Cardiac fibroblast (primary cell): Measurements from ENCODE around the gene EXOC6B.

Source experiments
- DNase-seq, 2 donors: peaks; one replicate each; pipeline versions ENCODE4 v3.0.0 to v3.0.0-alpha.2; 2010; ENCODE audit warnings: low read depth in 2 of 2
- H3K4me3 ChIP-seq, 2 donors: replicated peaks in 1 of 2; 1 replicate in 1 of 2; 2 replicates in 1 of 2; pipeline ENCODE4 v1.5.1; 2011; ENCODE audit warnings: low read depth in 2 of 2, low read length in 2 of 2, mild to moderate bottlenecking in 2 of 2, moderate library complexity in 1 of 2
- CTCF ChIP-seq: IDR thresholded peaks from one replicate; pipeline ENCODE4 v1.5.1; 2011; ENCODE audit warnings: low read depth, mild to moderate bottlenecking, low read length, inconsistent platforms

EXOC6B gene

GRCh38 chr2:72738096-72738495 lies 87.7 kb downstream of the EXOC6B start:
- no peak overlapping the region for H3K4me3 ChIP-seq
- DNase-seq, result no peak
- no peak for TF ChIP-seq CTCF

GRCh38 chr2:72734432-72734831 lies 91.4 kb downstream of the EXOC6B start:
- no peak overlapping the region for H3K4me3 ChIP-seq
- no peak for TF ChIP-seq CTCF
- no peak for DNase-seq

- no peak for DNase-seq
- no peak for TF ChIP-seq CTCF
- H3K4me3 ChIP-seq, result no peak overlapping the region
These were observed 94.7 kb downstream of the EXOC6B start for GRCh38 chr2:72731116-72731515.

GRCh38 chr2:72727356-72727755 lies 98.5 kb downstream of the EXOC6B start:
- DNase-seq, result no peak
- no peak overlapping the region for H3K4me3 ChIP-seq
- TF ChIP-seq CTCF, result no peak

GRCh38 chr2:72723769-72724370 lies 102.0 kb downstream of the EXOC6B start:
- DNase-seq, result no peak
- no peak overlapping the region for H3K4me3 ChIP-seq
- TF ChIP-seq CTCF, result no peak

- TF ChIP-seq CTCF, result no peak
- H3K4me3 ChIP-seq, result no peak overlapping the region
- peak; percentile 57 for DNase-seq
These were observed 103.3 kb downstream of the EXOC6B start for GRCh38 chr2:72722492-72723070.

GRCh38 chr2:72719416-72719815 lies 106.4 kb downstream of the EXOC6B start:
- H3K4me3 ChIP-seq, result no peak overlapping the region
- TF ChIP-seq CTCF, result no peak
- peak; percentile 16 to 27 for DNase-seq
